ENCODE measurements around the gene LINGO3.
"Not testable (repeated sequence)": the region's sequence is repeated elsewhere in the genome, so short reads cannot be mapped to it uniquely, and the experiment has no call there.

The LINGO3 gene

DNA sequence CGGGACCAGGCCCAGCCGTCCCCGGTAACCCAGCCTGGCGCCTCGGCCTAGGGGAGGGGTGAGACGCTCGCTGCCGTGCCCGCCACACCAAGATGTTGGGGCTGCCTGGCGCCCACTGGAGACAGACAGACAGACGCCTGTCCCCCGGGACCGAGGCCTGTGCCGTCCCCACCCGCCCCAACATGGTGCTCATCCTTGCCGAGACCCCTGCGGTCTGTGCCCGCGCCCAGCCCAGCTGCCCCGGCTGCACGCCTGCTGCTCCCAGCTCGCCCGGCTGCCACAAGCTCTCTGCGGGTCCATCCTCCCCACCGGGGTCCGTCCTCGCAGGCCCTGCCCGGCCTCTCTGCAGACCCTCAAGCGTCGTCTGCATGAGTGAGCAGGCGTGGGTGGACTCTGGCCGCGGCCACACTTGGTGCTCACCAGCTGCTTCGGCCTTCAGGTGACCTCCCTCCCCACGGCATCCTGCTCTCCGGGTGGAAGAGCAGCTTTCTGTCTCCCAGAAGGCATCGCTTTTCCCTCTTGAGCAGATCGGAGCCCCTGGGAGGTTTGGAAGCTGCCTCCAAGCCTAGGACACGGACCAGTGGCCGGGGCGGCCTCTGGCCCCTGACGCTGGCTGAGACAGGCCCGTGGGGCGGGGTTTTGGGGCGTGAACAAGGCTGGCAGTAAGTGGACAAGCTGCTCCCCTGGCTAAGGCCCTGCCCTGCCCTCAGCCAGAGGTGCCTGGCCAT lies 45.4 kb upstream of the LINGO3 start:
- no peak for DNase-seq
- Histone ChIP-seq H3K4me3 (ENCODE audit: low read depth, low read length) (no peak overlapping the region), H3K36me3 (replicated peaks) (no peaks in the 10 kb centered on the region), H3K27me3 (replicated peaks) (no peaks in the 10 kb centered on the region), H3K27ac (no peak overlapping the region)
- TF ChIP-seq, protein P1, sequence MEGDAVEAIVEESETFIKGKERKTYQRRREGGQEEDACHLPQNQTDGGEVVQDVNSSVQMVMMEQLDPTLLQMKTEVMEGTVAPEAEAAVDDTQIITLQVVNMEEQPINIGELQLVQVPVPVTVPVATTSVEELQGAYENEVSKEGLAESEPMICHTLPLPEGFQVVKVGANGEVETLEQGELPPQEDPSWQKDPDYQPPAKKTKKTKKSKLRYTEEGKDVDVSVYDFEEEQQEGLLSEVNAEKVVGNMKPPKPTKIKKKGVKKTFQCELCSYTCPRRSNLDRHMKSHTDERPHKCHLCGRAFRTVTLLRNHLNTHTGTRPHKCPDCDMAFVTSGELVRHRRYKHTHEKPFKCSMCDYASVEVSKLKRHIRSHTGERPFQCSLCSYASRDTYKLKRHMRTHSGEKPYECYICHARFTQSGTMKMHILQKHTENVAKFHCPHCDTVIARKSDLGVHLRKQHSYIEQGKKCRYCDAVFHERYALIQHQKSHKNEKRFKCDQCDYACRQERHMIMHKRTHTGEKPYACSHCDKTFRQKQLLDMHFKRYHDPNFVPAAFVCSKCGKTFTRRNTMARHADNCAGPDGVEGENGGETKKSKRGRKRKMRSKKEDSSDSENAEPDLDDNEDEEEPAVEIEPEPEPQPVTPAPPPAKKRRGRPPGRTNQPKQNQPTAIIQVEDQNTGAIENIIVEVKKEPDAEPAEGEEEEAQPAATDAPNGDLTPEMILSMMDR (IDR thresholded peaks at IDR 0.05; ENCODE audit: low read depth, low read length, missing control alignments), result no peak
- in situ Hi-C loops (cut with HindIII; ENCODE audit: low pct_ligation_motif_present, low sequenced_read_pairs), result no loop called here

DNA sequence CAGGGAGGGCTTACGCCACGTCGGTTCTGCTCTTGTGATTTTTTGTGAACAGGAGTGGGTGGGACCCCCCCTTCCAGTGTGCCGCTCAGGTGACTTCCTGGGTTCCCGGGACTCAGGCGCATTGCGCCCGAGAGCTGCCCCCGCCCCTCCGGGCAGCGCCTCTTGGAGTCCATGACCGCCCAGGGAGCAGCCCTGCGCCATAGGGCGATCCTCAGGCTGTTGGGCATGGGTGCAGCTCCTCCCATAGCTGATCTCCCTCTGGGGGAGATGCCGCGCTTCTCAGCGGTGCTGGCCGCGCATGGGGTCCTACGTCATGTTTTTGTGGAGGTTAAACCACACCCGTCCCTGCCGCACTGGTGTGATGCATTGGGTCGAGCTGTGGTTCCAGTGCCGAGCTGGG lies 44.2 kb upstream of the LINGO3 start:
- no peak overlapping the region for H3K4me3 ChIP-seq (ENCODE audit: low read depth, low read length)
- no peak overlapping the region for H3K27ac ChIP-seq
- no peaks in the 10 kb centered on the region for H3K36me3 ChIP-seq (replicated peaks)
- H3K27me3 ChIP-seq (replicated peaks), result no peaks in the 10 kb centered on the region
- no peak for DNase-seq
- TF ChIP-seq, protein P1 (IDR thresholded peaks at IDR 0.05; ENCODE audit: low read depth, low read length, missing control alignments), result no peak
- in situ Hi-C loops (cut with HindIII; ENCODE audit: low pct_ligation_motif_present, low sequenced_read_pairs), result no loop called here

DNA sequence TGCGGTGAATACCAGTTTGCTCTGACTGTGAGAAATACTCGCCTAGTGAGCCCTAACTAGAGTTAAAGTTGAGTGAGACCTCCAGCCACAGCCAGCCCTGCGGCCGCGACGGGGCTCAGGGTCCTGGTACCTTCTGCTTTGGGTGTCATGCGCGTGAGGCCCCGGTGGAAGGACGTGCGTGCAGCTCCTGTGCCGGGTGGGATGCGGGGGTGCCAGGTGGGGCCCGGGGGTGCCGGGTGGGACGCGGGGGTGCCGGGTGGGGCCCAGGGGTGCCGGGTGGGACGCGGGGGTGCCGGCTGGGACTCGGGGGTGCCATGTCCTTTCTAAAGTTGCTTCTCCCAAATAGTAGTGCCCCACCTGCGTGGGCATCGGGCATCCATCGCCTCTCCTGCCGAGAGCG lies 43.6 kb upstream of the LINGO3 start:
- H3K36me3 ChIP-seq (replicated peaks), result no peaks in the 10 kb centered on the region
- in situ Hi-C loops (cut with HindIII; ENCODE audit: low pct_ligation_motif_present, low sequenced_read_pairs), result no loop called here

DNA sequence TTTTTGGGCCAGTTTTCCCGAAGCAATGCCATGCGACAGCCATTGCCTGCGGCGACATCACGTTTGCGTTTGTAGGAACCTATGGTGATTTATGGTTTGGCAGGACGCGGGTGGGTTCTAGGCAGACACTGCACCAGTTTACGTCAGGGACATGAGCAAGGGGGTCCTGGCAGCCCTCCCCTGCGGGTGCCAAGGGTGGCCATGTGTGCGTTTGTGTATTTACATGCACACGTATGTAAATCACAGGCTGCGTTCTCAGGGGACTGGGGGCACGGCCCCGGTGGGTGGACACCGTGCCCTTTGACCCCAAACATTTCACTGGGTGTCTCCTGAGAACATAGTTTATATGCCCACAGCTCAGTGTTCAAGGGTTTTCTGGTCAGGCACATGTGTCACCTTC lies 42.7 kb upstream of the LINGO3 start:
- no peak for DNase-seq
- Histone ChIP-seq H3K27me3 (replicated peaks) (no peaks in the 10 kb centered on the region), H3K36me3 (replicated peaks) (no peaks in the 10 kb centered on the region), H3K27ac (no peak overlapping the region), H3K4me3 (ENCODE audit: low read depth, low read length) (no peak overlapping the region)
- TF ChIP-seq, protein P1 (IDR thresholded peaks at IDR 0.05; ENCODE audit: low read depth, low read length, missing control alignments), result no peak
- in situ Hi-C loops (cut with HindIII; ENCODE audit: low pct_ligation_motif_present, low sequenced_read_pairs), result no loop called here

More for the DNA sequence above, 43.6 kb upstream of the LINGO3 start:
- Histone ChIP-seq H3K27me3 (replicated peaks) (no peaks in the 10 kb centered on the region), H3K4me3 (ENCODE audit: low read depth, low read length) (no peak overlapping the region), H3K27ac (no peak overlapping the region)
- TF ChIP-seq, protein P1 (IDR thresholded peaks at IDR 0.05; ENCODE audit: low read depth, low read length, missing control alignments), result no peak
- DNase-seq, result no peak

DNA sequence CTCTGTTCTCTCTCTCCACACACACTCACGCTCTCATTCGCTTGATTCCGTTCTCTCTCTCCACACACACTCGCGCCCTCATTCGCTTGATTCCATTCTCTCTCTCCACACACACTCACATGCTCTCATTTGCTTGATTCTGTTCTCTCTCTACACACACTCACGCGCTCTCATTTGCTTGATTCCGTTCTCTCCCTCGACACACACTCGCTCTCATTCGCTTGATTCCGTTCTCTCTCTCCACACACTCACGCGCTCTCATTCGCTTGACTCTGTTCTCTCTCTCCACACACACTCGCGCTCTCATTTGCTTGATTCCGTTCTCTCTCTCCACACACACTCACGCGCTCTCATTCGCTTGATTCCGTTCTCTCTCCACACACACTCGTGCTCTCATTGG lies 41.9 kb upstream of the LINGO3 start:
- in situ Hi-C loops (cut with HindIII; ENCODE audit: low pct_ligation_motif_present, low sequenced_read_pairs); DNase-seq; H3K27ac ChIP-seq; H3K4me3 ChIP-seq (ENCODE audit: low read depth, low read length); H3K36me3 ChIP-seq (replicated peaks); H3K27me3 ChIP-seq (replicated peaks): not testable (repeated sequence)

DNA sequence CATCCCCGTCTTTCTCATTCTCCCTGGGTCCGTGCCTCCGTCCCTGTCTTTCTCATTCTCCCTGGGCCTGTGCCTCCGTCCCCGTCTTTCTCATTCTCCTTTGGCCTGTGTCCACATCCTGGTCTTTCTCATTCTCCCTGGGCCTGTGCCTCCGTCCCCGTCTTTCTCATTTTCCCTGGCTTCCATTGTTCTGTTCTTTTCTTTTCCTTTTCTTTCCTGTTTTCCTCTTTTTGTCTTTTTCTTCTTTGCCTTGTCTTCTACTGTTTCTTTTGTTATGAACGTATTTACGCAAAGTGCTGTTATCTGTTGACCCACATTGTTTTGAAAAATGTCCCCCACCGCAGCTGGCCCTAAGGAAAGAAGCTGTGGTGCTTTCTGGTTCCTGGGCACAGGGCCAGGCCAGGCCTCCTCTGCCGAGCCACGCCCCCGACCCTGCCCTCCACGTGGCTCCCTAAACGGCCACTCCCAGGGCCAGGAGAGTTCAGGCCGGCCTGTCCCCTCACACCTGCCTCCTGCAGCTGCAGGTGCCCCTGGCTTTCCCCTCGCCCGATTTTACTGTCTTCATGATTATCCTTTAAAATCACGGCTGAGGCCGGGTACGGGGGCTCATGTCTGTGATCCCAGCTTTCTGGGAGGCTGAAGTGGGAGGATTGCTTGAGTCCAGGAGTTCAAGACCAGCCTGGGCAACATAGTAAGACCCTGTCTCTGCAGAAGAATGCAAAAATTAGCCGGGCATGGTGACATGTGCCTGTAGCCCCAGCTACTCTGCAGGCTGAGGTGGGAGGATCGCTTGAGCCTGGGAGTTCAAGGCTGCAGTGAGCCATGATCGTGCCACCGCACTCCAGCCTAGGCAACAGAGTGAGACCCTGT lies 38.1 kb upstream of the LINGO3 start:
- in situ Hi-C loops (cut with HindIII; ENCODE audit: low pct_ligation_motif_present, low sequenced_read_pairs), result no loop called here
- TF ChIP-seq, protein P1 (IDR thresholded peaks at IDR 0.05; ENCODE audit: low read depth, low read length, missing control alignments), result no peak
- H3K27me3 ChIP-seq (replicated peaks), result no peaks in the 10 kb centered on the region
- DNase-seq, result no peak
- peaks cover 5% of the 10 kb centered on the region for H3K36me3 ChIP-seq (replicated peaks)
- no peak overlapping the region for H3K27ac ChIP-seq
- no peak overlapping the region for H3K4me3 ChIP-seq (ENCODE audit: low read depth, low read length)
